Esophagus muscularis mucosa (tissue), 3 donors: ENCODE data around the gene STARD9.

Experiments used
- CTCF ChIP-seq, 3 experiments: fragments of 200-600 bp in 2 of 3; fragments of 450-650 bp in 1 of 3; sonication (generic) in 2 of 3; IDR thresholded peaks; one replicate each; pipeline ENCODE4 v1.5.1; 2017 to 2019; ENCODE audit warnings: antibody characterized with exemption in 3 of 3, mild to moderate bottlenecking in 2 of 3, moderate library complexity in 1 of 3
- POLR2A ChIP-seq: fragments of 450-650 bp; IDR thresholded peaks from one replicate; pipeline ENCODE4 v1.6.1; 2017; ENCODE audit warnings: antibody characterized with exemption, moderate library complexity, mild to moderate bottlenecking, low read depth

- no peak for TF ChIP-seq CTCF (IDR thresholded peaks at IDR 0.05)
- no peak for TF ChIP-seq POLR2A
Observed at GRCh38 chr15:42688301-42688700, 112.9 kb downstream of the STARD9 start.
